H54 (cell line): ENCODE measurements around the gene MAP3K6.

Experiments
- DNase-seq: peaks from one replicate; pipeline ENCODE4 v3.0.0; 2011; ENCODE audit warnings: low spot score, mixed read lengths; ENCODE audit not compliant: insufficient read length
- FAIRE-seq: peaks from 3 replicates; lab custom pipeline; 2011; peaks lifted over from hg19 to GRCh38; lab: Jason Lieb, UNC
- POLR2A ChIP-seq: IDR thresholded peaks from 2 replicates; pipeline ENCODE4 v1.6.1; 2011; ENCODE audit warnings: low read depth, mild to moderate bottlenecking, low read length

The MAP3K6 gene

DNA sequence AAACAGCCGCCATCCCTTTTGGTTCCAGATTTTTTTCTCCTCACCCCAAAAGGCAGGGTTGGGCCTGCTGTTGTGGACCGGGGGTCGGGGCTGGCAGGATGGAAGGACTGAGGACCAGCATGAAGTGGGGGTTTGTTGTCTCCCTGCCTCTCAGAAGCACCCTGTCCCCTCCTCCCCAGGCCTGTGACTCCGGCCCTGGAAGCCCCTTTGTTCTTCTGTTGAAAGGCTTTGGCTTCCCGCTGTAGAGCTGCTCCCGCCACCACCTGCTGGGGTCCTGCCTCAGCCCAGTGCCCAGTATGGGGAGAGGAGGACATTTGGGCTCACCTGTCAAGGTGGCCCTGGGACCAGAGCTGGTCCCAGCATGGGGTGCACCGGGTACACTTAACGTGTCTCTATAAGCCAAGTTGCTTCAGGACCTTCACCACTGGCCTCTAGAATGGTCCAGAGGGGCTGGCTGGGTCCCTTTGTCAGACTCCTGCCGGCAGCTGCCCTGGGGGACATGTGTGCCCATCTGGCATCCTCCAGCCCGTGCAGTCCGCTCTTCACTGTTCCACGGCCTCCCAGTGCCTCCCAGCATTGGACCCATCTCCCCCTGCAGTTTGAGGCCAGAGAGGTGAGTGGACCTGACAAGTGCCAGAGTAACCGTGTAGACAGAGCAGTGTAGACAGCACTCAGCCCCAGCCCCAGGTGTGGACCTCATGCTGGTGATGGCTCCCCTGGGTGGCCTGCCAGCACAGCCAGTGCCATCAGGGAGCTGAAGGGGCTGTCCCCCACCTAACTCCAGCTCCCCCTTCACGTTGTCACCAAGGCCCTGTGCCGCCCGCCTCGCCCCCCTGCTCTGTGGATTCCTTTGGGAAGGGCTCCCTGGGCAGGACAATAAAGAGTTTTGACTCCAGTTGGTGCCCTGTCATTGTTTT lies 31.0 kb downstream of the MAP3K6 start:
- TF ChIP-seq POLR2A, result no peak
- DNase-seq, result no peak
- no peak for FAIRE-seq

DNA sequence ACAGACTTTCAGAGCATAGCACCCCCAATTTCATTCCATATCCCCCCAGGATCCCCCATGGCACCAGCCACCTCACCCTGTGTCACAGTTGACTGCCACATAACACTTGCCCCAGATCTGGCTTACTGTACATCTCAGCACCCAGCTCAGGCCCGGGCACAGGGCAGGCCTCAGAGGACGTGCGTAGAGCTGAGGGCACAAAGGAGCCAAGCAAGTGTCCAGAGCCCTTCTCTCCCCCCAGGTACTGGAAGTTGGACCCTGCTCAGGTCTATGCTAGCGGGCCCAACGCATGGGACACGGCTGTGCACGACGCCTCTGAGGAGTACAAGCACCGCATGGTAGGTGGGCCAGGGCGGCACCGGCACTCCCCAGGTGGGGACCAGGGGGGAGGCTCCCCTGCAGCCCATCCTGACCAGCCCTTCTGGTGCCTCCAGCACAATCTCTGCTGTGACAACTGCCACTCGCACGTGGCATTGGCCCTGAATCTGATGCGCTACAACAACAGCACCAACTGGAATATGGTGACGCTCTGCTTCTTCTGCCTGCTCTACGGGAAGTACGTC lies 33.0 kb downstream of the MAP3K6 start:
- TF ChIP-seq POLR2A, result no peak
- FAIRE-seq, result no peak

DNA sequence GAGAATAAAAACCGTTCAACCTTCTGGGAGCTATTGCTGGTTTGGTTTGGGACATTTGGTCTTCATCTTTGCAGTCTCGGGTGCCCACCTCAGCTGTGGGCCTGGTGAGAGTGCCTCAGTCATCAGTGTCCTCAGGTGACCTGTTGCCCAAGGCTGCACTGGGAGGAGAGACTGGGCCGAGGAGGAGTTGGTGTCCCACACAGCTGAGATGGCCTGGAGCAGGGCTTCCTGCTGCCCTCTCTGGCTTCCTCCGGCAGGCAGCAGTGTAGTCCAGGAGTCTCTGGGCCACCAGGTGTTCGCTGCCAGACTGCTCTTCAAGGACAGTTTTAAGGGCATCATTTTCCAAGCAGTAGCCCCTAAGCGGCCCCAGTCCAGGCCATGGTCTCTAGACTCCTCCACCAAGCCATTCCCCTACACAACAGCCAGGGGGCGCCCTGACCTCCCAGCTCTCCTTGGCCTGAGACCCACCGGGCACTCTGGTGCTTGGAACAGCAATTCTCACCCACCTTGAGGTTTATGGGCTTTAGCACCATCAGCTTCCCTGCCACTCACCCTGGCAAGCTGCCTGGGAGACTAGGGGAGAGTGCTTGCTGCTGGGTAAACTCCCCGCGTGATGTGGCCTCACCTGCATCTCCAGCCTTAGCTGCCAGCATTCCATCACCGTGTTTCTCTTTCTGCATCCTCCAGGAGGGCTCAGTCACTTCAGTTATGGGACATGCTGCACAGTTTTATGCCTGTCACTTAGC lies 34.1 kb downstream of the MAP3K6 start:
- no peak for FAIRE-seq
- TF ChIP-seq POLR2A, result no peak
- DNase-seq, result no peak

More for the DNA sequence above, 33.0 kb downstream of the MAP3K6 start:
- DNase-seq, result no peak

DNA sequence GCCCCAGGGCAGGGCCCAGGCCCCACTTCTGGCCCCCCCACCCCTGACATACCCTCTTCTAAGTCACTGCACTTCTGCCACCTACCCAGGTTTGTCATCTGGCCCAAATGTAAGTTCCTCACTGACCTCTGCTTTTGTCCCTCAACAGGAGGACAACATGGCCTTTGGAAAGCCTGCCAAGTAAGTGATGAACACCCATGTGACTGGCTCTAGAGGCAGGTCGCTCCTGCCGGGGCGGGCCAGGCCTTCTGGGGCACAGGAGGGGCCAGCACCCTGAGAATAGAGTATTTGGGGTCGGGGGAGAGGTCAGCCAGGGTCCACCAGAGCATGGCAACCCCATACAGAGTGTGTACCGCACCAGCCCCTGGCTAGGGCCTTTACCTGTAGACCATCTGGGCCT lies 34.8 kb downstream of the MAP3K6 start:
- no peak for FAIRE-seq
- TF ChIP-seq POLR2A, result no peak

DNA sequence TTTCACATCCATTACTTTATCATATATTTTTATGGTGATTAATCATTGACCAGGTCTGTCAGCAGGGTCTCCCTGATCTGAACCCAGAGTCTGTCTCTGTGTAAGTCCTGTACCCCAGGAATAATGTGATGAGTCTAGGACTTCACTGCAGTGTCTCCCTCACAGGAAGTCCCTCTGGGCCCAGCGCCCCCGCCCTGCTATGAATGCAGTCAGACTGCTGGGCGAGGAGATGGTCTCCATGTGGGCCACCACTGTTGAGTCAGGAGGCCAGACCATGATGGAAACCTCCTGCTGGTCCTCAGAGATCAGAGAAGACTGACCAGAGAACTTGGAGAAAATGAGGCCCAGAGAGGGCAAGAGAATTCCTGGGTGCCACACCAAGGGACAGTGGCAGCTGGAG lies 35.3 kb downstream of the MAP3K6 start:
- TF ChIP-seq POLR2A, result no peak
- FAIRE-seq (no peak), DNase-seq (no peak)

More for the DNA sequence above, 34.8 kb downstream of the MAP3K6 start:
- DNase-seq, result no peak

DNA sequence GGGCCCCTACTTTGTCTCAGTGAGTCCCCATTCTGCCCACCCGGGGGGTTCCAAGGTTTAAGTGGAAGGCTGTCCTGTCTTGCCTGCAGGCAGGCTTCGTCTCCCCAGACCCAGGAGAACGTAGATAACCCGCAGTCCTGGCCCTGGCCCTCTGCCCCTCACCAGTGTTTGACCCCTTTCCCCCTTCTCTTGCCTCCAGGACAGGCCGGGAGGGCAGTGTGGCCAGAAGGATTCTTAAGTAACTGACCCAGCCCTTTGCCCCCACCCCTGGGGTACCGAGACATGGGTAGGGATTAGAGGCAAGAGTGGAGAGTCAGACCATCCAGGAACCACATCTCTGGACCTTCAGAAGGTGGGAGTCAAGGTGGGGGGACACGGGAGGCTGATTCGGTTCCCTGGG lies 36.0 kb downstream of the MAP3K6 start:
- TF ChIP-seq POLR2A, result no peak
- no peak for DNase-seq
- FAIRE-seq, result no peak

DNA sequence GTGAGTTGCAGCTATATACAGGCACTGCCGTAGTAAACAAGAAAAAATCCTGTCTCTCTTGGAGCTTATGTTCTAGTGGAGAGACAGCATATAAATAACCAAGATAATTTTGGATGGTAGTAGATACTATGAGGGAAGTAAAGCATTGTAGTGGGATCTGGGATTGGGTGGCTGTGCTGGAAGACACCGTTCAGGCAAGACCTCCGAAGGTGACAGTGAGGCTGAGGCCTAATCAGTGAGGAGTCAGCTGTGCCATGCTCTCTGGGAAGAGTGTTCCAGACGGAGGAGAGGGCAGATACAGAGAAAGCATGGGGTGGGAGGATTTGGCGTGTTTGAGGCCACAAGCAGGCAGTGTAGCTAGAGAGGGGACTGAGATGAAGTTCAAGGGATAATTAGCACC lies 38.8 kb downstream of the MAP3K6 start:
- FAIRE-seq (no peak), DNase-seq (no peak)
- no peak for TF ChIP-seq POLR2A

DNA sequence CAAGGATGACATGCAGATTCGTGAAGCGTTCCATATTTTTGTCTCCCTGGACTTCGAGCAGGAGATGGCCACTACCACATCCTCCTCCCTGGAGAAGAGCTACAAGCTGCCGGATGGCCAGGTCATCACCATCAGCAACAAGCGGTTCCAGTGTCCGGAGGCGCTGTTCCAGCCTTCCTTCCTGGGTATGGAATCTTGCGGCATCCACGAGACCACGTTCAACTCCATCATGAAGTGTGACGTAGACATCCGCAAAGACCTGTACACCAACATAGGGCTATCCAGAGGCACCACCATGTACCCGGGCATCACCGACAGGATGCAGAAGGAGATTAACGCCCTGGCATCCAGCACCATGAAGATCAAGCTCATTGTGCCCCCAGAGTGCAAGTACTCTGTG lies 41.5 kb downstream of the MAP3K6 start:
- no peak for FAIRE-seq
- DNase-seq, result no peak
- no peak for TF ChIP-seq POLR2A

DNA sequence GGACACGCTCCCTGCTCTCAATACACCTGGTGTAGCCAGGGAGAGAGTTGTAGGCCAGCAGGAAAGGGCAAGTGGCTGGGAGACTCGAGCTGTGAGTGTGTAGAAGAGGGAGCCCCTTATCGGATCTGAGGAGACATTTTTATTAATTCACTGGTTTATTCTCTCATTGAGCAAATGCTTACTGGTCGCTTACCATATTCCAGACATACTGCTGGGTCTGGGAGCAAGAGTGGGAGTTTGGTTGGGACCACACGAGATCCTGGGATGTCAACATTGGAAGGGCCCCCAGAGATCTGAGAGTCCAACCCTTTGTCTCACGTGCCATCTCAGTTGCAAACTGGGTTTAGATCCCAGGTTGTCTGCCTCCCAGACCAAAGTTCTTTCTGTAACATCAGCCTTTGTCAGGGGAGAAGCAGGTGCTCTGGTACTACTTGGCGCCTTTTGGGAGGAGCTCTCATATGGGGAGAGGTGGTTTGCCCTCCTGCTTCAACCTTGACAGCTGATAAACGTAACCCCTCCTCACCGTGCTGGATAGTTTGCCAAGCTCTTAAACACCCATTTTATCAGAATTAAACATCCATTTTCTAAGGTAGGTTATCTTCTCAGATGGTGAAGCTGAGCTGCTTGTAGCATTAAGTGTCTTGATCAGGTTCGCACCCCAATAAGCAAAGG lies 44.1 kb downstream of the MAP3K6 start:
- TF ChIP-seq POLR2A, result no peak
- DNase-seq (no peak), FAIRE-seq (no peak)

DNA sequence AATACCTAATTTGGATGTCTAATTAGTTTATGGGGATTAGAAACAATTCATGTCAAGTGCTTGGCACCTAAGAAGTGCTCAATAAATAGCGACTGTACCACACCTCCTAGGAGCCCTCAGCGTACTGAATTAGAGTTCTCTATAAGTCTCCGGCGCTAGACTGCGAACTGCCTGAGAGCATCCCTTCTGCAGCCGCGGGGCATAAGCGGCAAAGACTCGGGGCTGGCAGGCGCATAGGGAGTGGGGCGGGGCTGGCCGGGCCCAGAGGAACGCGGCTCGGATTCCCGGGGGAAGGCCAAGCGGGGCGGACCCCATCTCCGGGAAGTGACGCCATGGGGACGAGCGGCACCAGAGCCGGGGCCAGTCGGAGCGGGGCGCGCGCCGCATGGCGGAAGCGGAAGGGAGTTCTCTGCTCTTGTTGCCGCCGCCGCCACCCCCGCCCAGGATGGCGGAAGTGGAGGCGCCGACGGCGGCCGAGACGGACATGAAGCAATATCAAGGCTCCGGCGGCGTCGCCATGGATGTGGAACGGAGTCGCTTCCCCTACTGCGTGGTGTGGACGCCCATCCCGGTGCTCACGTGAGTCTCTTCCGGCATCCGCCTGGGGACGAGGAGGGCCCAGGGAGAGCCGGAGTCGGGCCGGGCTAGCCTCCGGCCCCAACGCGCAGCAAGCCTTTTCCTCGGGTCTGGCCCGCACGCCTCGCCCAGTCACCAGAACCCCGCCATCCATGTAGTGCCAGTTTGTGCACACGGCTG lies 44.8 kb downstream of the MAP3K6 start, which contains the start of gene TMEM222:
TSS of gene TMEM222 (plus strand) at position 351 of the 756 bp plus-strand sequence. CDS start at position 386, 35 bp downstream.
- peak; percentile 65 for TF ChIP-seq POLR2A
- no peak for FAIRE-seq

DNA sequence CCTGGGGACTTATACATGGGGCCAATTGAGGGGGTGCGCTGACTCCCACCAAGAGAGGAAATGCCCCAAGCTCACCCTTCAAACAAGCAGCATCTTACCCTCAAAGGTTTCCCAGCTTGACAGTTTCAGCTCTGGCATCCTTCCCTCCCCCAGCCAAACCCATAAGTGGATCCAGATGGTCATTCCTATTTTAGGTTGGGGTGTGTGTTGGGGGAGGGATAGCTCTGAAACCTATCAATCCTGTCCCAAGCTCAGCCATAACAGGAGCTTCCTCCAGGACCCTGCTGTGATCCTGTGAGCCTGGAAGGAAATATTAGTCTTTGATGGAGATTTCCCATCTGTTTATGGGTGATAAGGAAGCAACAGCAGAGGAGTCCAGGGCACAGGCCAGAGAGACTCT lies 48.2 kb downstream of the MAP3K6 start:
- DNase-seq, result no peak
- no peak for FAIRE-seq
- TF ChIP-seq POLR2A, result no peak

More for the DNA sequence above, 44.8 kb downstream of the MAP3K6 start, which contains the start of gene TMEM222:
- DNase-seq, result peak; percentile 79

DNA sequence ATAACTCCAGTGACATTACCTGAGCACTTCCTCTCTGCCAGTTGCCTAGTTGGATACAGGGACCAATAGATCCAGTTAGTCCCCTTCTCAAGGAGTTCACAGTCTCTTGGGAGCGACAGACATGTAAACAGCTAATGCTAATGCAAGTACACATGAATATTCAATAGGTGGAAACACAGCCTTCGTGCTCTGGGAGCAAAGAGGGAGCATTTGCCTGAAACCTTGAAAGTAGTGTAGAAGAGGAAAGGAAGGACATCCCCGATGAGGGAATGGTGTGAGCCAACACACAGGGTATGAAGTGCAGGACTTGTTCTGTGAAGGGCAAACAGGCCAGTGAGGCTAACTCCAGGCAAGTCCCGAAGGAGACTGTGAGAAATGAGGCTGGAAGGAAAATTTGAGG lies 48.6 kb downstream of the MAP3K6 start:
- FAIRE-seq, result no peak
- TF ChIP-seq POLR2A, result no peak
- DNase-seq, result no peak

DNA sequence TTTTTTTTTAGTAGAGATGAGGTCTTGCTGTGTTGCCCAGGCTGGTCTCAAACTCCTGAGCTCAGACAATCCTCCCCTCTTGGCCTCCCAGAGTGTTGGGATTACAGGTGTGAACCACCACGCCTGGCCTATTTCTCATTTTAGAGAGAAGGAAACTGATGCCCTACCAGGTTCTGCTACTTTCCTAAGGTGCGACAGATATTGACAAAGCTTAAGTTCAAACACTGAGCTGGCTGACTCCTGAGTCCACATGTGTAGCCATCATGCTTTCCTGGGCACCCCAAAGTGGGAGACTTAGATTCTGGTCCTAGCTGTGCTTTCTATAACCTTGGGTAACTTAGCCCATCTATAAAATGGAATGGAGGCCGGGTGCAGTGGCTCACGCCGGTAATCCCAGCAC lies 49.9 kb downstream of the MAP3K6 start:
- TF ChIP-seq POLR2A, result no peak
- no peak for FAIRE-seq
- DNase-seq, result no peak
